Body of pancreas (tissue), 4 donors: ENCODE results near the gene LEPROT. TPM values are rescaled to one million over a fixed set of nuclear protein-coding genes. Genes with fewer than 3 reads are reported as not detected.

Experiments
- ATAC-seq: fragments of 150-250 bp; one replicate; pipeline ENCODE4 v1.9.1; 2016
- DNase-seq, 4 donors: peaks; one replicate each; pipeline ENCODE4 v3.0.0-alpha.2; 2019
- H3K27ac ChIP-seq, 4 donors: fragments of 200-600 bp; sonication (generic); 1 replicate in 3 of 4; 2 replicates in 1 of 4; pipeline versions ENCODE4 v1.5.1 to v1.6.1; 2016 to 2019; ENCODE audit warnings: mild to moderate bottlenecking in 1 of 4, mixed read lengths in 1 of 4, moderate library complexity in 1 of 4
- H3K27me3 ChIP-seq, 2 donors: fragments of 200-600 bp; sonication (generic); one replicate each; pipeline ENCODE4 v1.6.0; 2016; ENCODE audit warnings: mild to moderate bottlenecking in 1 of 2
- H3K36me3 ChIP-seq, 2 donors: fragments of 200-600 bp; sonication (generic); replicated peaks in 1 of 2; 2 replicates each; pipeline ENCODE4 v1.5.1; 2016; ENCODE audit warnings: low read depth in 2 of 2; ENCODE audit not compliant: insufficient read depth in 1 of 2
- H3K4me1 ChIP-seq: fragments of 200-600 bp; sonication (generic); one replicate; pipeline ENCODE4 v1.6.0; 2016
- H3K4me3 ChIP-seq, 2 donors: fragments of 200-600 bp; sonication (generic); 1 replicate in 1 of 2; 2 replicates in 1 of 2; pipeline ENCODE4 v1.5.1; 2016 to 2019
- H3K9me3 ChIP-seq, 3 donors: fragments of 200-600 bp; sonication (generic); 1 replicate in 2 of 3; 2 replicates in 1 of 3; pipeline ENCODE4 v1.5.1; 2016
- POLR2A ChIP-seq, 3 donors: fragments of 450-650 bp; IDR thresholded peaks; one replicate each; pipeline ENCODE4 v1.6.1; 2016; ENCODE audit warnings: antibody characterized with exemption in 3 of 3, mild to moderate bottlenecking in 2 of 3
- WGBS, 2 donors: methylation state at CpG; one replicate each; pipeline ENCODE4 v1.1.5; 2017; 5-methylcytosine and 5-hydroxymethylcytosine counted together
- intact Hi-C: fragments of 100-400 bp; cut with DNase I; formaldehyde crosslinking; loops from one replicate; pipeline ENCODE4 v1.15.1; 2023
- total RNA-seq, 2 donors: library from RNA; depleted of rRNA; stranded (reverse); fragments of >200 nt; gene quantifications; one replicate each; pipeline ENCODE4 v1.1.0, GENCODE V29; 2016
- TF ChIP-seq, protein P1 (sequence below), 7 experiments: fragments of 450-650 bp in 4 of 7; fragments of 200-600 bp in 3 of 7; sonication (generic) in 3 of 7; IDR thresholded peaks; one replicate each; pipeline ENCODE4 v1.5.1; 2016 to 2019; ENCODE audit warnings: antibody characterized with exemption in 7 of 7

The LEPROT gene
- total RNA-seq, 2 donors from 2014 or later = 22.7 to 47.7 TPM

DNA sequence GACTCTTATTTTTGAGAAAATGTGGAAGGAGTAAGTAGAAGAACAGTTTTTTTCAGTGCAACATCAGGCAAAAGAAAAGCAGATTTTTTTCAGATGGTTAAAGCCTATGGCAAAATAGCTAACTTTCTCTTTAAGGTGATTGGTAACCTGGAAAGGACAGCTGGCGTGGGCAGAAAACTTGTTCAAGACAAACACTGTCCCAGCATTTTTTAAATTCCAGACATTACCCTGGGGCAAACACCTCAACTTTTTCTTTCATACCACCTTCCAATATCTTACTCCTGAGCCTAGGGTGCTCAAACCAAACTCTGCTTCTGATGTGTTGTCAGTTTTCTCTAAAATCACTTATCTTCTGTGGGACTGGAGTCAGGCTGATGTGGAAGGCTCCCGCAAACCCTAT is 2.7 kb upstream of the LEPROT start:
- H3K4me1 ChIP-seq = peaks cover 18% of the 10 kb centered on the region
- intact Hi-C loops = no loop called here
- H3K27ac ChIP-seq = peak overlapping the region in 3 of 4 donors; percentile 1 to 59 (median 50)

DNA sequence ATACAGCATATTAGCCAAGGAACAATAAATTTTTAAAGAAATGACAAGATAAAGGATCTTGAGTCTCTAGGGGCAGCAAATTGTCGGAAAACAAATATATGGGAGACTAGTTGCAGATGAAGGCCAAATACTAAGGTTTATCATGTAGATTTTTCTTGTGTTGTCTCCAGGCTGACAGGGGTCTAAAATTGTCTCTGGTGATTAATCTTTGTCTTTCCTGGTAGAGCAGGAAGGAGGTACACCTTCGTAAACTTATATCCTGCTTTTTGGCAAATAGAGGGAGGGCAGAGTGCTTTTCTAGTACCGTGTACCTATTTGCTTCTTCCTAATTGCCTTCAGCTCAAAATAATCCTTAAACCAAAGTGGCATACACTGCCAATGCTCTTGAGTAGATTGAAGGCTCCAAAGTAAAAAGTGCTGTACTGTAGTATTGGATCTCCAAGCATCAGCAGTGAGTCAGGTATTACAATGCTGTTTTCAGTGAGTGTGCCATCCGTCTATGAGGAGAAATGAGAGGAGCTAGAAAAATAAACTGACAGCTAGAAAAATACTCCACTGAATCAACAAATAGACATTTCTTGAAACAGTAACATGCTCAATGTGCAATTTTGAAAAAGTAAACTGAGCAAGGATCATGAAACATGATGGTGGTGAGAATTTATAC is 1.8 kb upstream of the LEPROT start:
- Histone ChIP-seq H3K9me3 (no peaks in the 10 kb centered on the region), H3K4me3 (no peak overlapping the region), H3K27me3 (no peaks in the 10 kb centered on the region), H3K36me3 (no peaks in the 10 kb centered on the region), H3K27ac (peak overlapping the region in 3 of 4 donors; percentile 28 to 93 (median 91)), H3K4me1 (peaks cover 27% of the 10 kb centered on the region)
- intact Hi-C loops = no loop called here
- TF ChIP-seq, protein P1, sequence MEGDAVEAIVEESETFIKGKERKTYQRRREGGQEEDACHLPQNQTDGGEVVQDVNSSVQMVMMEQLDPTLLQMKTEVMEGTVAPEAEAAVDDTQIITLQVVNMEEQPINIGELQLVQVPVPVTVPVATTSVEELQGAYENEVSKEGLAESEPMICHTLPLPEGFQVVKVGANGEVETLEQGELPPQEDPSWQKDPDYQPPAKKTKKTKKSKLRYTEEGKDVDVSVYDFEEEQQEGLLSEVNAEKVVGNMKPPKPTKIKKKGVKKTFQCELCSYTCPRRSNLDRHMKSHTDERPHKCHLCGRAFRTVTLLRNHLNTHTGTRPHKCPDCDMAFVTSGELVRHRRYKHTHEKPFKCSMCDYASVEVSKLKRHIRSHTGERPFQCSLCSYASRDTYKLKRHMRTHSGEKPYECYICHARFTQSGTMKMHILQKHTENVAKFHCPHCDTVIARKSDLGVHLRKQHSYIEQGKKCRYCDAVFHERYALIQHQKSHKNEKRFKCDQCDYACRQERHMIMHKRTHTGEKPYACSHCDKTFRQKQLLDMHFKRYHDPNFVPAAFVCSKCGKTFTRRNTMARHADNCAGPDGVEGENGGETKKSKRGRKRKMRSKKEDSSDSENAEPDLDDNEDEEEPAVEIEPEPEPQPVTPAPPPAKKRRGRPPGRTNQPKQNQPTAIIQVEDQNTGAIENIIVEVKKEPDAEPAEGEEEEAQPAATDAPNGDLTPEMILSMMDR (IDR thresholded peaks at IDR 0.05) = no peak
- TF ChIP-seq POLR2A (IDR thresholded peaks at IDR 0.05) = no peak
- WGBS, 2 donors = 79 to 80% methylated on average over 4 of the region's 4 CpGs
- DNase-seq (no peak), ATAC-seq (no peak)

More for the DNA sequence above, 2.7 kb upstream of the LEPROT start:
- no peak overlapping the region for H3K4me3 ChIP-seq
- TF ChIP-seq POLR2A (IDR thresholded peaks at IDR 0.05) = no peak
- TF ChIP-seq, protein P1 (IDR thresholded peaks at IDR 0.05) = no peak
- H3K36me3 ChIP-seq = no peaks in the 10 kb centered on the region
- ATAC-seq (no peak), DNase-seq (no peak)
- WGBS, 2 donors = 55 to 65% methylated on average over 2 of the region's 2 CpGs
- no peaks in the 10 kb centered on the region for H3K9me3 ChIP-seq
- H3K27me3 ChIP-seq = no peaks in the 10 kb centered on the region

DNA sequence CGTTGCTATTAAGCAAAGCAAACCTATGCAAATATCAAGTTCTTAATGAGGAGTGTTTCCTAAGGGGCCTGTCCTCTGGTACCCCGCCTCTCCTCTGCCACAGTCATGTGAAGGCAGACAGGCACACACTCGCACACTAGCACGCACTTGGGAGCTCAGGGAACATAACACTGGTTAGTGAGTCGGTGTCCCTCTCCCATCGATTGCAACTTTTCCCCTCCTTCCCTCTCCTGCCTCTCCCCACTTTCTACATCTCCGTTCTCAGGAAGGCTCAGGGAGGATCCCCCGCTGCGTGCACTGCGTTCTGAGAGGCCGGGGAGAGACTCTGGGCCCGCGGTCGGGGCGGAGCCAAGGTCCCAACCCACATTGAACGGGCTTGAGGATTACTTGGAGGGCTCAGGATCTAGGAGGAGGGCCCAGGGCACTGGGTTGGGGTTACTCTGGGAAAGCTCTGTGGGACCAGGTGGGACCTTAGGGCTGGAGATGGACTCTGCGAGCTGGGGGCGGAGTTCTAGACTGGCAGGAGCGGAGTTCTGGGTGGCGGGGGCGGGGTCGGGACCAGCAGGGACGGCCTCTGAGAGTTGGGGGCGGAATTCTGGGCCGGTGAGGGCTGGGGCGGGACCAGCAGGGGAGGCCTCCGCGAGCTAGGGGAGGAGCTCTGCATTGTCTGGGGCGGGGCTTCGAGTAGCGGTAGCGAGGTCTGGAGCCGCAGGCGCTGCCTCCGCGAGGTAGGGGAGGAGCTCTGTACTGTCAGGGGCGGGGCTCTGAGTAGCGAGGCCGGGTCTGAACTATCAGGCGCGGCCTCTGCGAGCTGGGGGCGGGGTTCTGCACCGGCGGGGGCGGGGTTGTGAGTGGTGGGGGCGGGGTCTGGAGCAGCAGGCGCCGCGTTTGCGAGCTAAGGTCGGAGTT is 533 bp upstream of the LEPROT start:
- Histone ChIP-seq H3K36me3 (no peaks in the 10 kb centered on the region), H3K4me3 (peak overlapping the region; percentile 55 to 62), H3K27me3 (no peaks in the 10 kb centered on the region), H3K9me3 (no peaks in the 10 kb centered on the region), H3K27ac (peak overlapping the region; percentile 63 to 98 (median 96)), H3K4me1 (peaks cover 38% of the 10 kb centered on the region)
- DNase-seq (peak; percentile 99), ATAC-seq (peak; percentile 92)
- intact Hi-C loops = no loop called here
- TF ChIP-seq, protein P1 (IDR thresholded peaks at IDR 0.05) = no peak
- peak in 2 of 3 donors; percentile 46 to 48 for TF ChIP-seq POLR2A (IDR thresholded peaks at IDR 0.05)
- 0% methylated on average over 26 to 42 of the region's 52 CpGs for WGBS, 2 donors

DNA sequence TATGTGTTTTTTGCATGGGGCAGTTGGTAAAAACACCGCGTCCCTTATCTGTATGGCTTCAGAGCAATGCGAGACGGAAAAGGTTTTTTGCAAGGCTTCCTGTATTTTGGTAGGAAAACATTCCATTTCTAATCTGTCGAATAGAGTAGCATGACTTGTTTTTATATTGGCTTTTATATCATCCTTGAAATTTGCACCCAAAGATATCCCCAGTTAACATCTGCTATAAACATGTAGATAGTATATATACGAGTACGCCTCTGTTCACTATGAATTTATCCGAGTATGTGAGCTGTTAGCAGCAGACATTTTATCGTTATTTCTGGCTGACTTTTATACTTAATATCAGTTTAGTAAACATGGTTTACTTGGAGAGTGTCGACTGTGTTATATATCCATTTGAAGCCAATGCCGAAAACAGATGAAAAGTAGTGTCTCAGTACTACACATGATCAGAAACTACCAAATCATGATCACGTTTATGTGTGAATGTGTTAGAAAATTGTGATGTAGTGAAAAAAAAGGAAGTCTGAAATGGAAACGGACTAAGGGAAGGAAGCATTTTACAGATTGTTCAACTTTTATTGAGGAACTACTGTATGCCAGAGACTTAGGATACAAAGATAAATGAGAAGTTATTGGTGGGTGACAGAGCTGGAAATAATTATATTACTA is 1.0 kb downstream of the LEPROT start:
- Histone ChIP-seq H3K4me1 (peaks cover 38% of the 10 kb centered on the region), H3K9me3 (no peaks in the 10 kb centered on the region), H3K4me3 (peak overlapping the region; percentile 71 to 91), H3K36me3 (no peaks in the 10 kb centered on the region), H3K27ac (peak overlapping the region; percentile 93 to 98 (median 98)), H3K27me3 (no peaks in the 10 kb centered on the region)
- WGBS, 2 donors = 0 to 3% methylated on average over 13 of the region's 13 CpGs
- intact Hi-C loops = no loop called here
- ATAC-seq (no peak), DNase-seq (no peak)
- TF ChIP-seq POLR2A (IDR thresholded peaks at IDR 0.05) = no peak
- TF ChIP-seq, protein P1 (IDR thresholded peaks at IDR 0.05) = no peak
